Measurements from ENCODE around the gene ARL8A.
"Not testable (repeated sequence)": the region's sequence is repeated elsewhere in the genome, so short reads cannot be mapped to it uniquely, and the experiment has no call there.

Gene ARL8A

GRCh38 chr1:202159534-202160371 lies 15.2 kb upstream of the ARL8A start:
- no peak for DNase-seq

- no peak for DNase-seq
Measured at GRCh38 chr1:202158810-202159533, 14.4 kb upstream of the ARL8A start.

- DNase-seq, result no peak
Measured at GRCh38 chr1:202157945-202158344, 13.4 kb upstream of the ARL8A start.

GRCh38 chr1:202156590-202156989 lies 12.1 kb upstream of the ARL8A start:
- DNase-seq, result no peak

GRCh38 chr1:202155478-202156021 lies 11.0 kb upstream of the ARL8A start:
- no peak for DNase-seq

- no peak for DNase-seq
Measured at GRCh38 chr1:202154766-202155477, 10.4 kb upstream of the ARL8A start.

- DNase-seq, result no peak
Measured at GRCh38 chr1:202154148-202154765, 9.7 kb upstream of the ARL8A start.

- no peak for DNase-seq
Measured at GRCh38 chr1:202153284-202153683, 8.7 kb upstream of the ARL8A start.

GRCh38 chr1:202152399-202152798 lies 7.9 kb upstream of the ARL8A start:
- no peak for DNase-seq

GRCh38 chr1:202151045-202151444 lies 6.5 kb upstream of the ARL8A start:
- DNase-seq, result no peak

- DNase-seq, result no peak
Measured at GRCh38 chr1:202150602-202151001, 6.1 kb upstream of the ARL8A start.

GRCh38 chr1:202150187-202150586 lies 5.7 kb upstream of the ARL8A start:
- DNase-seq, result no peak

GRCh38 chr1:202149566-202149965 lies 5.0 kb upstream of the ARL8A start:
- DNase-seq, result no peak

- DNase-seq, result no peak
Measured at GRCh38 chr1:202148391-202148790, 3.9 kb upstream of the ARL8A start.

- no peak for DNase-seq
Measured at GRCh38 chr1:202146993-202147392, 2.5 kb upstream of the ARL8A start.

GRCh38 chr1:202146279-202146678 lies 1.7 kb upstream of the ARL8A start:
- no peak for DNase-seq

GRCh38 chr1:202145744-202146140 lies 1.2 kb upstream of the ARL8A start:
- not testable (repeated sequence) for DNase-seq

- no peak for DNase-seq
Measured at GRCh38 chr1:202145068-202145743, 669 bp upstream of the ARL8A start.

GRCh38 chr1:202143768-202144401 lies 652 bp downstream of the ARL8A start:
- DNase-seq, result peak; percentile 71

GRCh38 chr1:202143011-202143767 lies 1.3 kb downstream of the ARL8A start:
- no peak for DNase-seq
